Upper lobe of left lung (tissue), 4 donors: ENCODE data around the gene CHCHD3.

ENCODE experiments used
- CTCF ChIP-seq, 6 experiments: fragments of 450-650 bp in 4 of 6; fragments of 200-600 bp in 2 of 6; sonication (generic) in 2 of 6; IDR thresholded peaks; one replicate each; pipeline ENCODE4 v1.5.1; 2016 to 2019; ENCODE audit warnings: antibody characterized with exemption in 6 of 6
- POLR2A ChIP-seq, 4 donors: fragments of 450-650 bp; IDR thresholded peaks; one replicate each; pipeline ENCODE4 v1.5.1; 2016 to 2017; ENCODE audit warnings: antibody characterized with exemption in 4 of 4, mild to moderate bottlenecking in 2 of 4

- TF ChIP-seq CTCF (IDR thresholded peaks at IDR 0.05) (no peak), POLR2A (IDR thresholded peaks at IDR 0.05) (no peak)
Observed at GRCh38 chr7:133079296-133079695, 2.6 kb downstream of the CHCHD3 start.
